AG20443 (cell line): ENCODE measurements around the gene GALNT15.

Experiments
- DNase-seq: peaks from one replicate; pipeline ENCODE4 v3.0.0; 2012; ENCODE audit warnings: low spot score, mixed read lengths

GALNT15 gene, protein sequence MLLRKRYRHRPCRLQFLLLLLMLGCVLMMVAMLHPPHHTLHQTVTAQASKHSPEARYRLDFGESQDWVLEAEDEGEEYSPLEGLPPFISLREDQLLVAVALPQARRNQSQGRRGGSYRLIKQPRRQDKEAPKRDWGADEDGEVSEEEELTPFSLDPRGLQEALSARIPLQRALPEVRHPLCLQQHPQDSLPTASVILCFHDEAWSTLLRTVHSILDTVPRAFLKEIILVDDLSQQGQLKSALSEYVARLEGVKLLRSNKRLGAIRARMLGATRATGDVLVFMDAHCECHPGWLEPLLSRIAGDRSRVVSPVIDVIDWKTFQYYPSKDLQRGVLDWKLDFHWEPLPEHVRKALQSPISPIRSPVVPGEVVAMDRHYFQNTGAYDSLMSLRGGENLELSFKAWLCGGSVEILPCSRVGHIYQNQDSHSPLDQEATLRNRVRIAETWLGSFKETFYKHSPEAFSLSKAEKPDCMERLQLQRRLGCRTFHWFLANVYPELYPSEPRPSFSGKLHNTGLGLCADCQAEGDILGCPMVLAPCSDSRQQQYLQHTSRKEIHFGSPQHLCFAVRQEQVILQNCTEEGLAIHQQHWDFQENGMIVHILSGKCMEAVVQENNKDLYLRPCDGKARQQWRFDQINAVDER

DNA sequence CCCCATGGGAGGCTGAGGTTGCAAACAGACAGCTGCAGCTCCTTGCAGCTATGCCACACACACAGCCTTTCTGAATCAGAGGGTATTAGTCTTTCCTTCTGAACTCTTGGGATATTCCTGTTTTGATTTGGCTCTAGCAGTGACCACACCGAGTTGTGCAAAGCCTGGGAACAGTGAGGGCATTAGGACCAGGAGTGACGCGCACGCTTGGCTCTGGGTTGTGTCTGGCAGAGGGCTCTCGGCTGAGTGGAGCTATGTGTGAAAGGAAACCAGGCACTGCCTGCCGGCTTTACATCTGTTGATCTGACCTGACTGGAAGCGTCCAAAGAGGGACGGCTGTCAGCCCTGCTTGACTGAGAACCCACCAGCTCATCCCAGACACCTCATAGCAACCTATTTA lies at the start of gene GALNT15:
TSS of gene GALNT15 (plus strand) at position 292 of the 400 bp plus-strand sequence. CDS start 472 bp downstream, outside the sequence.
- peak; percentile 93 for DNase-seq

DNA sequence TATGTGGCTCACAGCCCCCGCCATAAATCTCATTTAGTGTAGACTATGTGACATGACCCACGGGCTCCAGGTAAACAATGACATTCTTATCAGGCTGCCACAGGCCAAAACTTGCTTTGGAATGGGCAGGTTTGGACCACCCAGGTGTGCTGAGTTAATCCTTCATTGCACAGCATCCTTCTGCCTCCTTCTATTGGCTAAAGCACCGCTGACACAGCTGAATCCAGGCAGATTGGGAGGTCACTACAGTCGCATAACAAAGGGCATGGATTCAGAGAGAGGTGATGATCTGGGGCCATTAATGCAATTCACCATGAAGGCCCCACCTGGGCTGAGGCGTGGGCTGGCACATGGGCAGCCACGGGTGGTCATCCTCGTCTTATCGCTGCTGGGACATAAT lies 47.8 kb upstream of the GALNT15 start:
- DNase-seq: no peak

DNA sequence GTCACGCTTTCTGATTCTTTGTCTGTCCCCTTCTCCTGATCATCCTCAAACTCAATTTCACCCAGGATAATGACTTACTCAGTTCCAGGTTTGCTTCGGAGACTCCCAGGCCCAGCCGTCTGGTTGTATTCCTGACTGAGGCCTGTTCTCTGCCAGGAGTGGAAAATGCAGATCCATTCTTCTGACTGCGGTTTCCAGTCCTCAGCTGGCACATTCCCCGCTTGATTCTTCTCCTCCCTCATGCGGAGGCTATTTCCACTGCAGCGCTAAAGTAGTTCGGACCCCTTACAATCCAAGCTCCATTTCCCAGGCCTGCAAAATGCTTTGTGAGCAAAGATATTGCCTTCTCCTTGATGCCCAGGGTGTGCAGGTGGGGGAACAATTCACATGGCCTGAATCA lies 47.2 kb upstream of the GALNT15 start:
- peak; percentile 38 for DNase-seq

DNA sequence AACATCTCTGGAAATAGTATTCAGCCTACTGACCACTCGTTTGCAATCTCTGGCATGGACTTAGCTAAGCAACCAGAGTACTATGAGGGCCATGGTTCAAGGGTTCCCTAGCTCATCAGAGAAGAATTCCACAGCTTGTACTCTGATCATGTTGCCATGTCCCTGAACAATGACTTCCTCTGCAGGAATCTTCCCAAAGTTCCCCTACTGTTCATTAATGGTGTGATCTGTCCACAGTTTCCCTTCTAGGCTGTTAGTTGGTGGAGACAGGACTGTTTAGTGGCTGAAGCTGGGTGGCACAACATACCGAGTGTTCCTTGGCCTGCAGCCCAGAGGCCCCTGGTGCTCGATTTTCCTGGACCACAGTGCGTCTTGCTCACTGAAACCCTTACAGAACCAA lies 44.4 kb upstream of the GALNT15 start:
- peak; percentile 85 for DNase-seq

DNA sequence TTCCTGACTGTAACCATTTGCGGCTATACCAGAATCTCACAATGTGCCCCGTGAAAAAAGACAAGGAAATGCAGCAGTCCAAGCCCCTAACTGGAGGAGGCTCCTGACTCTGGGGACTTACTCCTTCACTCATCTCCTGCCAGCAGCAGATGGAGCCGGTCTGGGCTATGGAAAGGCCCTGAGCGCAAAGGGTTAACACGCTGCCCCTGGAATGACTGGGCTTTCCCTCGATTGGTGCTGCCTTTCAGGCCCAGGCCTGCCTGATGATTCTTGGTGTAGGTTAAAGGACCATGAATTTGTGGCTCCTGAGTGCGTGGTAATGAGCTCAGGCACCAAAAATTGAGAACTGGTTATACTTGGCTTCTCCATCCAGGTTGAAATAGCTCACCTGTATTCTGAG lies 42.3 kb upstream of the GALNT15 start:
- DNase-seq: no peak

DNA sequence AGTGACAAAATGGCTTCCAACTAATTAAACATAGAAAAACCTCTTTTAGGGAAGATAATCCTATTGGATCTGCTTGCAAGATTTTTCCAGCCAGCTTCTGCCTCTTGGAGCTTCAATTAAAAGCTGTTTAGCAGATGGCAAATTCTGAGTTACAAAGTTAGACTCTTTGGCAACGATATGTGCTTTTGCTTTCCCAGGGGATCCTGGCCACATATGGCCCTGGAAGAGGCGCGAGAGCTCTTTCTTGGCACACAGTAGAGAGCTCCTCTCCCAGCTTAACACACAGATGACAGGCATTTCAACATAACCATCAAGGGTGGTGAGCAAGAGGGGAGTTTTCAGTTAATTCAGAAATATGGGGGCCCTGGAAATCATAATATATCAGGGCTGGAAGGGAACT lies 41.6 kb upstream of the GALNT15 start:
- peak; percentile 31 for DNase-seq

DNA sequence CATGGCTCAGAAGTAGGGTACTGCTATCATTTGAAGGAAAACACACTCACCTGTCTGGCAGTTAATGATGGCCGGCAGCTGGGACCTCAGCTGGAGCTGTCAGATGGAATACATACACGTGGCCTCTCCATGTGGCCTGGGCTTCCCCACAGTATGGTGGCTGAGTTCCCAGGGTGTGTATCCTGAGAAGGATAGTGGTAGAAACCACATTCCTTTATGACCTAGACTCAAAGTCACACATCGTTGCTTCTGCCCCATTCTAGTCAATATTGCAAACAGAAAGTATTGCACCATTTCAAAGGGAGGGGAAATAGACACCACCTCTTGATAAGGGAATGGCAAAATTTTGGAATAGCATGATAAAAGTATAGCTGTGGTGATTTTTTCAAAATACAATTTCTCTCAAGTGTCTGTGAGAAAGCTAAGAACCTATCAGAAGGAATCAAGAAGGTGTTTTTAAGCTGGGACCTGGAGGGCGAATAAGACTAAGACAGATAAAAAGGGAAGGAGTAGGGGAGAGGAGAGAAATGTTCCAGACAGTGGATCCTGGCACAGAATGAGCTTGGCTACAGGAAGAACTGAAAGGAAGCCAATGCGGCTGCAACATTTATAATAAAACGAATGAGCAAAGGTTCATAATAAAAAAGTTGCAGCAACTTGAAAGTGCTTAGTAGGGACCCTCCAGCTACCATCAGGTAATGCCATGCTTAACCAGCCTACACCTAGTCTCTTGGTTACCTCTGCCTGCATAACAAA lies 40.1 kb upstream of the GALNT15 start:
- no peak for DNase-seq

DNA sequence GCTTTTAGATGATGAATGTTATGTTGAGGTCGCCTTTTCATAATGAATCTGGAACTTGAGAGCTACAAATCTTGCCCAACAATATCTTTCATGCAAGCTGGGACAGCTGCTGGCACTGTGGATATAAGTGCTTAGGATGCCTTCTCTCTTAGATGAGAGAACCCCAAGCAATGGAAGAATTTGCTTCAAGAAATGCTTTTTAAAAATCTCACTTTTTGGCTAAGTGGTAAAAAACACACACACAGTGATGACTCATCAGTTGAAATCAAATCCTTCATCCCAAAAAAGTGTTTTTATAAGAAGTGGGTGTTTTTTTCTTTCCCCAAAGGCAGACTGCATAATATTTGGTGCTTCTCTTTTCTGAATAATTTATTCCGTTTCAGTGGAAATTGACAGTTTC lies 38.4 kb upstream of the GALNT15 start:
- DNase-seq: peak; percentile 67

DNA sequence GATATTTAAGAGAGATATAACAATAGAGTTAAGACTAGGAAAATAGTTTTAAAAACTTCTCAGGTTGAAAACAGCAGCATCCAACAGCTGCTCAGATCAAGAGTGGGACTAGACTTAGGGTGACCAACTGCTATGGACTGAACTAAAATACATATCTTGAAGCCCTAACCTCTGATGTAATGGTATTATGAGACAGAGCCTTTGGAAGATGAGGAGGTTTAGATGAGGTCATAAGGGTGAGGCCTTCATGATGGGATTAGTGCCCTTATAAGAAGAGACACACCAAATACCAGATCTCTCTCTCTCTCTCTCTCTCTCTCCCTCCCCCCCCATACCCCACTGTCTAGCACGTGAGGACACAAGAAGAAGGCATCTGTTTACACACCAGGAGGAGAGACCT lies 37.4 kb upstream of the GALNT15 start:
- DNase-seq: no peak

DNA sequence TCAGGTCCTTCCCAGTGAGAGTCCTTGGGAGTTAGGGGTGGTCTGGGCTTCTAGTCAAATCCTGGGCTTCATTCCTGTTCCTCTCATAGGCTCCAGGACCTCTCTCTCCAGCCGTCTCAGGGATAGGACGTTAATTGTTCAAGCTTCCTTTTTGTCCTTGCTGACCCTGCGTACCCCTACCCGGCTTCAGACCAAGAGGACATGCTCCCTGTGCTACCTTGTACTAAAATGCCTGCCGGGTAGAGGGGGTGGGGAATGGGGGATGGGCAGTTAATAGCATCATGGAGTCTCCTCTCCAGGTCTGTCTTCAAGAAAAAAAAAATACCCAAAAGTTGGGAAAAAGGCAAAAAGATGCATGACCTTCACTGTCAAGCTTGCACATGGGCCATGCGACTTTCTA lies 36.5 kb upstream of the GALNT15 start:
- no peak for DNase-seq

DNA sequence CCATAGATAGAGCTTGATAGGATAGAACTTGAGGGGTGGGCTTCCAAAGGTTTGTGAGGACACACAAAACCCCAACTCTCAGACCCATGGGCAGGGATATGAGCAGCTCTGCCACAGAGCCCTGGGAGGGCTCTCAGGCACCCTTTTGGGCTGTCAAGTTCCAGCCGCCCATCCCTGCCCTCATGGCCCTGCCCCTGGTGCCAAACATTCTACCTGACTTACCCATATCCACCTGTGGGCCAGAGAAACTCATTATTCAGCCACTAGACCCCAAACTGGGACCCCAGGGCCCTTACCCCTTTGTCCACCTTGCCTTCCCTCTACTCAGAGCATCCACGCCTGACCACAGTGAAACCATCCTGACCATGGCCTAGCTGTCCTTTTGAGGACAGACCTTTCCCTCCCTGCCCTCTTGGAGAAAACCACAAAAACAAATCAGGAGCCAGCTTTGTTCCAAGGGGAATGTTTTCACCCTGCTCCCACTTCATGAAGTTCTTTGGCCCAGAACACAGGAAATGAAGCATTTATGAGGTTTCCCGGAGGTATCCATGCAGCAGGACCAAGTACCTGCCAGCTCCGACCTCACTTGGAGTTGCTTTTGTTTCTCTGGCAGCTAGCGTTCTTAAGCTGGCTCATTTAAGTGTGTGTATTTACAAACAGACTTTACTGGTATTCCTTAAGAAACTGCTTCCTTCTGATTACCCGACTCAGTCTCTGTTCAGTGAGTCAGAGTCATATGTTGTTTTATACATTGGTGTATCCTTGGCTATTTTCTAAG lies 34.2 kb upstream of the GALNT15 start:
- peak; percentile 53 for DNase-seq

DNA sequence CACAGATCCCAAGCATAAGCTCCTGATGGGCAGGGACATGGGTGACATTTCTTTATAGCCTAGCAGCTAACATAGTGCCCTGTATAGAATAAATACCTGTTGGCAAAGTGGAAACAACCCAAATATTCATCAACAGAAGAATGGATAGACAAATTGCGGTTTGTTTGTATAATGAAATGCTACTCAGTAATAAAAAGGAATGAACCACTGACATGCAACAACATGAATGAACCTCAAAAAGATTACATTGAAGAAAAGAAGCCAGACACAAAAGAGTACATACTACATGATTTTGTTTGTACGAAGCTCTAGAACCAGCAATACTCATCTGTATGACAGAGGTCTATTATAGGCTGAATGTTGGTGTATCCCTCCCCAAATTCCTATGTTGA lies 33.6 kb upstream of the GALNT15 start:
- no peak for DNase-seq

DNA sequence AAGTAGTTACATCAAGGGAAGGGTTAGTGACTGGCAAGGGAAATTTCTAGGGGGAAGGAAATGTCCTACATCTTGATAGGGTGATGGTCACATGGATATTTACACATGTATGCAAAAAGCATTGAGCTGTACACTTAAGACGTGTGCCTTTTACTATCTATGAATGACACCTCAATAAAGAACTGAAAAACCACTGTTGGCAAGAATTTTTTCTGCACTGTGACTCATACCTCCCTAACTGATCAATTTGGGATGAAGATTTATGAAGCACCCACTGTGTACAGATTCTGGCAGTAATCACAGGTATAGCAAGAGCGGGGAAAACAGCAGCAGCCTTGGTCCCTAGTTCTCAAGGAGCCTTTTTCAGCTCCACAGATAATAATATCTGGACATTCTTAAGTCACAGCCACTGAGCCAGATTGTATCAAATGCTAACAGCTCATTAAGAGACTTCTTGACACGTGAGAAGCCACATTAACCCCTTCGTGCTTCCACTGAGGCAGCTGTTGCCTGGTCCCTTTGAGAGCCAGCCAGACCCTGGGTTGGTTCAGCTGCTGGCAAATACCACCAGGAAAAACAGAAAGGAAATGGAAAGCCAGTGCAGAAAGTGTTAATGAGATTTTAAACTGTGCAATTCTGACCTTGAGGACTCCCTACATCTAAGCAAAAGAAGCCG lies 32.0 kb upstream of the GALNT15 start:
- no peak for DNase-seq

DNA sequence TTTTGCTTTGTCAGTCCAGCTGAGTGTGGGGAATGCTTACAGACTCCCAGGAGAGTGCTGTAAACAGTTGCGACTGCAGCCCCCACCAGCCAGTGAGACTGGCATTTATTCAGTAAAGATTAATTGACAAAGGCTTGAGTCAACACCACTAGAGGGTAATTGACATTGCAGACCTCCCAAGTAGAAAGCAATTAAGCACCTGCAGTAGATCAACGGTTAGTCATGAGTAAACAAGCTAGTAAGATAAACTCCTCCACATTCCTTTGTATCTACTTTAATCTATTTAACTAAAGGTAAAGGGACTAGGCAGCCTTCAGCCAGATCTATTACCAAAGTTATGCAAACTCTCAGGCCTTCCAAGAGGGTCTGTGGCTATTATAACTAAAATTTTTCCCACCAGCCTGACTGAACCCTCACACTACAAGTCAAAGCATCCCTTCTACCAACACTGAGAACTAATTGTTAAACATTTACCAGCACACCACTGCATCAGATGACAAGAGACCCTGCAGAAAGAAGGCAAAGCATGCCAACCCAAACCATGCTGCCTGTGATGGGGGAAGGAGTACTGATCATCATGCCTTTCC lies 30.5 kb upstream of the GALNT15 start:
- no peak for DNase-seq

DNA sequence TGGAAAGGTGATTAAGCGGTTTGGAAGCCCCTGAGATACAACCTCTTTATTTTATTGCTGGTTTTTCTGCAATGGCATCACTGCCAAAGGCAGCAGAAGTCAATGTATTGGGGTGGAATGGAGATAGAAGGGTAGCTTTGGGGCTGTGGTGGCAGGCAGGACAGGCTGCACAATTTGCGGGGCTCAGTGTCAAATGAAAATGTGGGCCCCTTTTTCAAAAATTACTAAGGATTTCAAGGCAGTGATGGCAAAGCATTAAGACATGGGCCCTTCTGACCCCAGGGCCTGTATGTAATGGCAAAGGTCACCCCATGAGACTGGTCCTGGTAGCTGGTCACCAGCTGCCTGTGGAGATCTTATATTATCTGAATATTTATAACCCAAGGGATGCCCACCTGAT lies 29.3 kb upstream of the GALNT15 start:
- no peak for DNase-seq

DNA sequence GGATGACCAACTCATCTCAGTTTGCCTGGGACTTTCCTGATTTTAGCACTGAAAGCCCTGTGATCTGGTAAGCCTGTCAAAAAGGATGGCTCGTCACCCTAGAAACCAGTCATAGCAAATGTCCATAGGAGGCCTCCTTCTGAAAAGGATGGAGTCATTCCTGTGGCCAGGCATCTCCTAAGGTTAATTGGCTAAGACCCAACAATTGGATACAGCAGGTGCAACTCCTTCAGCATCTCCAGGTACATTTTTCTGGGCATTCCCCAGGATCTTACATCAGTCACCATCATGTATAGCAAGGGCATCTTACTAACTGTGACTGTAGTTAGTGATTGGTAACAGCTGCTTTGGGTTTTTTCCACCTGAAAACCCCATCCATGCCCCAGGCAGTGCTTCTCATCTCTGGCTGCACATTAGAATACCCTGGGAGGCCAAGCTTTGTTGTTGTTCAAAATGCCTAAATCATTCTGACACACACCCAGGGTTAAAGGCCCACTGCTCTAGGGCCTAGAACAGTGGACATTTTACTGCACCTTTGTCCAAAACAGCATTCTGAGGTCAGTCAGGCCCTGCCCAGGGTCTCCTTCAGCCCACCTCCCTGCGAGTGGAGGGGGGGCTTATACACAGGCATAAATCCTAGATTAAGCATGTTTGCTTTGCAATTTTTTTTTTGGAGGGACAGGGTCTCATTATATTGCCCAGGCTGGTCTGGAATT lies 28.3 kb upstream of the GALNT15 start:
- no peak for DNase-seq

DNA sequence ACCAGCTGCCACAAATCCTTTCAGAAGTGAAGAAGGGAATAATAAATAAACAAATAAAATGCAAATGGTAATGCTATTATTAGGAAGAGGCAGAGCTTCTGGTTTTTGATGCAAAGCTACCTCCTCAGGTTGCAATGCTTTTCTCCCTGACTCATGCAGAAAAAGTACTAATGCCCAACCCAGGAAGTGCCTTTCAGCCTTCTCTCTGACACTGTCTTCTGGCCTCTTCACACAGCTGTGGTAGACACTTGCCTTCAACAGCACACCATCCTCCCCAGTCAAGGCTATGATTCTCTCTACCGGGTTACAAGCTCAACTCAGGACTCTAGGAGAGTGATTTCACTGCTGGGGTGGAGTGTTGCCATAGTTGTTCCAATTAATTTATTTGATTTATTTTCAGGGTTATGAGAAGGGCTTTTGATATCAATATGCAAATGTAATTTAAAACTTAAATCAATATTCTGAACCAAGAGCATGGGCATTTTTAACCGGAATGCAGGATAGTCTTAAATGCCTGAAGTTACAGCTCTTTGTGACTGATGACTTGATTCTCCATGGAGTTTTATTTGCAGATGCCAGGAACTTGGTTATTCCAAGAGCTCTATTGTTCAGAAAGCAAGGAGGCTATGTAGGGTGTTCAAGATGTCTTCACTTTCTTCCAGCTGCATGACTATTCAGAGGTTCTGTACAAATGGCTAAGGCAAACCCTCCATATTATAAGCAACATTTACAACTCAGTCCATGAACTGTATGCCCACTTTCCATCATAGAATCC lies 27.1 kb upstream of the GALNT15 start:
- no peak for DNase-seq

DNA sequence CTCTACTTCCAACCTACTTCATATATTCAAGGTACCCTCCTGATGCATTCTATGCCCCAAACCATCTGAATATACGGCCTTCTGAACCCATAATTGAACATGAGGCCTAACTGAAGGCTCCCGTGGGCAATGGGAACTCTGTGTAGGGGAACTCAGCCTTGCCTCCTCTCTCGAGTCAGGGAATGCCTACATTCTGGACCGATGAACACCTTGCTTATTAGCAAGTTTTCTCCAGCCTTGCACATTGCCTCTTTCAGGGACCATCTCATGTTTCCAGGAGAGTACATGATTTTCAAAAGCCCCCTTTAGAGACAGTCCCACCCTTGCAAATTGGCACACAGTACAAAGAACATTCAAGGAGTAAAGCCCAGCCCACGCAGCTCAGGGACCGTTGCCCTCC lies 26.3 kb upstream of the GALNT15 start:
- DNase-seq: no peak

DNA sequence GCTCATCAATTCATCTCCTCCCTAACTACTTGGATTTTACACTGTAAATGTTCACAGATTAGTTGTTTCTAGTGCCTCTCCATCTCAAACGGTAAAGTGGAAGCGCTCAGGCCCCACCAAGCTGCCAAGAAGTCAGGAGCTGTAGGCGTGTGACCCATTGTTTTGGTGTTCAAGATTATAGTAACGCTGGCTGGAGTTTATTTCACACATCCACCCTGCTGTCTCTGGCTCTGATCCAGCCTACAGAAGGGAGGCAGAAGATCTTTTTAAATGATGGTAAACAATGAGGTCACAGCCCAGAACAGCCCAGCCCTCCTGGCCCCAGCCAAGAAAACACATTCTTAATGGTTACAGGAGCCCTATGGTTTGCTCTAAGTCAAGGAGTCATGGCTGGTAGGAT lies 25.7 kb upstream of the GALNT15 start:
- peak; percentile 86 for DNase-seq

DNA sequence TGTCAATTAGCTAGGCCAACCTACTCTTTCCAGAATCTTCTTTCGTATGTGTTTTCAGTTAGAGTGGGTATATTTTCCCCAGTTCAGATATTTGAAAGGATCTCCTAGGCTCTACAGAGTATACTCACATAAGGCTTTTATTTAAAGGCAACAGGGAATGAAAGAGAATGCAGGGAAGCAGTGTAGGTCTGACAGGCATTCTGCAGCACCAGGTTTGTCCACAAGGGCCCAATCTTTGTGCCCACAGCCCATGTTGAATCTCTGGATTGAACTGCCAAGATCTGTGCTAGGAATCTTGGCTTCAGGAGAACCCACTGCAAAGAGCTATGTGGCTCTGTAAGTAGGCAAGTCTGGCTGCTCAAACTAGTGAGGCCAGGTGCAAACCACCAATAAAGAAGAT lies 24.2 kb upstream of the GALNT15 start:
- no peak for DNase-seq
